ENCODE measurements around the gene POLN.

POLN gene

GRCh38 chr4:2262145-2262943, 20.4 kb upstream of the POLN start:
- peak; percentile 100 for DNase-seq

- no peak for DNase-seq
Observed at GRCh38 chr4:2261853-2262144, 19.9 kb upstream of the POLN start, which contains the start of gene MXD4. Gene MXD4 (minus strand): TSS chr4:2262109. CDS start chr4:2261980, 129 bp downstream.

DNA sequence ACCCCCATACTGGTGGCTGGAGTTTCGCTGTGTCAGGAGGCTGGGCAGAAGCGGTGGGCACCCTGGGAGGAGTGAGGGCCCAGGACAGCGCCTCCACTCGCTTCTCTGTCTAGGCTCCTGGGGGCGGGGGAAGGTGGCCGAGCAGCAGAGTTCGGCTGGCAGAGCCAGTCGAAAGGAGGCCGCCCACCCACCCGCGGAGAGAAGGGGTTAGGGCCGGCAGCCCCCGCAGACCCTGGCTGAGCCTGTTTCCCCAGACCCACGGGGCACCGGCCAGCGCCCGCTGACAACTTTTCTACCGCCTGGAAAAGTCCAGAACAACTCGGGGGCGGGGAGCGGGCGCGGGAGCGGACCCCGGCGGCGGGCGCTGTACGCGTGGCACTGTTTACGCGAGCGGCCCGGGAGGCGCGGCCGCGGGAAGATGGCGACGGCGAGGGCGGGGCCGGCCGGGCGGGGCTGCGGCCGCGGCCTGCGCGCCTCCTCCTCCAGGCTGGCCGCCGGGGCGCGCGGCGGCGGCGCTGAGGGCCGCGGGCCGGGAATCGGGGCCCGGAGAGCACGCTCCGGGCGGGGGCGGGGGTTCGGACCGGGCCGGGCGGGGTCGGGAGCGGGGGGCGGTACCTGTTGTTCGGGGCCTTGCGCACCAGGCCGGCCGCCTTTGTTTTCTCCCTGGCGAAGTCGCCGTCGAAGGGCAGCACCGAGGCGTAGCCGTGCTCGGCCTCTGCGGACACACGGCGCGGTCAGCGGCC, 19.4 kb upstream of the POLN start:
- peak; percentile 68 for DNase-seq

GRCh38 chr4:2260344-2261109, 18.6 kb upstream of the POLN start:
- peak; percentile 51 for DNase-seq

DNA sequence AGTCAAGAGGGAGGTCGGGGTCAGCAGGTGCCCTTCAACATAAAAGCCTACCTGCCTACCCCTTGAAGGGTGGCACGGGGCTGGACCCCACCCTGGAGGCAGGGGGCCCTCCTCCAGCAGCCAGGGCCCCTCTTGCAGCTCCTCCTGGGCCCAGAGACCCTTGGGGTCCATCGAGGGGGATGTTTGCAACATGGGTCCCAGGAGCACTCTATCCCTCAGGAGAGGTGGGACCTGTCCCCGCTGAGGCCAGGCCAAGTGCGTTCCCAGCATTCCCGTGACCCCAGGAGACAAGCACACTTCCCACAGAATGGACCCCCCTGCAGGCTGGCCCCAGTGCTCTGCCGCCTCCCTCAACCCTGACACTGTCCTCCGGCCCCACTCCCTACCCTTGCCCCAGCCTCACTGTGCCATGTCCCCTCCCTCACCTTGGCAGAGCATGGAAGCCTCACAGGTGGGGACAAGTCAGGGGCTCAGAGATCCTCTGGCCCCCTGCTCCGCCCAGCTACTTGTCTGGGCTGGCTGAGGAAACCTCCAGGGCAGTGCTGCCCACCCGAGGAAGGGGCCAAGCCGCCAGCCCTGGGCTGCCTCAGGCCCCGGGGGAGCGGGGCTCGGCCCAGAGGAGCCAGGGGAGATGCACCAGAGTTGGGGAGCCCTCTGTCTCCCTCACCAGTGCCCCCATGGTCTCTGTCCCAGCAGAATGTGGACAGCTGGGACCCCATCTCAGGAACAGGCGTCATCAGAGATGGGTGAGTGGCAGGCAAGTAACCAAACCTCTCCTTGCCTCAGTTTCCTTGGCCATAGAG, 17.8 kb upstream of the POLN start:
- DNase-seq: peak; percentile 27

DNA sequence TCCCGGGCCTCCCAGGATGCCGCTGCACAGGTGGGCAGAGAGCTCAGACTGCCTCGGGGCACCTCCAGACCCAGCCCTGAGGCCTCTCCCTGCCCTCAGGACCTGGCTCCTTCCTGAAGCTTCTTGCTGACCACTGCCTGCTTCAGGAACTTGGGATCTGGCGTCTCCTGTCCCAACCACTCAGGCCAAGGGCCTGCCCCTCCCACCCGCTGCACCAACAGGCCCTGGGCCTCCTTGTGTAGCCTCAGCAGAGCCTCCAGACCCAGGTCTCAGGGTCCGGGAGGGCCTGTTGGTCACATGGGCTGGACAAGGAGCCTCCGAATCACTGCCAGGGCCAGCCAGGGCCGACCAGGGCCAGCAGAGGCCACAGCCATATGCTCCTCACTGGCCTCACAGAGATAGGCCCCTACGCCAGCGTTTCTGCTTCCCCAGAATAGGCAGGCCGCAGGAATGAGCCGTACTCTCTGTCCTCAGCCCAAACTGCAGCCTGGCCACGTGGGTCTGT, 17.2 kb upstream of the POLN start:
- DNase-seq: peak; percentile 25

GRCh38 chr4:2258091-2259035, 16.4 kb upstream of the POLN start:
- peak; percentile 28 for DNase-seq

GRCh38 chr4:2257361-2258081, 15.6 kb upstream of the POLN start:
- DNase-seq: peak; percentile 28

DNA sequence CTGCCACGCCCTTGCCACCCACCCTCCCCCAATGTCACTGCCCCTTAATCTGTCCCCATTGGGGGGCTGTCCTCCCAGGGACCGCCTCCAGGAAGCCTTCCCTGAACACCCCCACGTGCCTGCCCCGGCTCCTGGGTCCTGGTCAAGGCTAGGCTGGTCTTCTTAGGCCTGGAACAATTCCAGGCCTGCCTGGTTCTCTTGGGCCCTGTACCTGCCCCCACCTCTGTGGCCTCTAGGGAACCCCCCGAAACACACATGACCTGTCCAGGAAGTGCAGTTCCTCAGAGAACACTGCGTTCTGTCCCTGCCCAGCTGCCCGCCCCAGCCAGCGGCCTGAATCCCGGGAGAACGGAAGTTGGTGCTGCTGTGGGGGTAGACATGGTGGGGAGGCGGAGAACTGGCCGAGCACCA, 14.9 kb upstream of the POLN start:
- DNase-seq: peak; percentile 30

- DNase-seq: peak; percentile 54
Observed at GRCh38 chr4:2256156-2256731, 14.3 kb upstream of the POLN start.

- DNase-seq: peak; percentile 59
Observed at GRCh38 chr4:2255501-2256155, 13.7 kb upstream of the POLN start.

GRCh38 chr4:2254665-2255500, 13.0 kb upstream of the POLN start:
- DNase-seq: no peak

DNA sequence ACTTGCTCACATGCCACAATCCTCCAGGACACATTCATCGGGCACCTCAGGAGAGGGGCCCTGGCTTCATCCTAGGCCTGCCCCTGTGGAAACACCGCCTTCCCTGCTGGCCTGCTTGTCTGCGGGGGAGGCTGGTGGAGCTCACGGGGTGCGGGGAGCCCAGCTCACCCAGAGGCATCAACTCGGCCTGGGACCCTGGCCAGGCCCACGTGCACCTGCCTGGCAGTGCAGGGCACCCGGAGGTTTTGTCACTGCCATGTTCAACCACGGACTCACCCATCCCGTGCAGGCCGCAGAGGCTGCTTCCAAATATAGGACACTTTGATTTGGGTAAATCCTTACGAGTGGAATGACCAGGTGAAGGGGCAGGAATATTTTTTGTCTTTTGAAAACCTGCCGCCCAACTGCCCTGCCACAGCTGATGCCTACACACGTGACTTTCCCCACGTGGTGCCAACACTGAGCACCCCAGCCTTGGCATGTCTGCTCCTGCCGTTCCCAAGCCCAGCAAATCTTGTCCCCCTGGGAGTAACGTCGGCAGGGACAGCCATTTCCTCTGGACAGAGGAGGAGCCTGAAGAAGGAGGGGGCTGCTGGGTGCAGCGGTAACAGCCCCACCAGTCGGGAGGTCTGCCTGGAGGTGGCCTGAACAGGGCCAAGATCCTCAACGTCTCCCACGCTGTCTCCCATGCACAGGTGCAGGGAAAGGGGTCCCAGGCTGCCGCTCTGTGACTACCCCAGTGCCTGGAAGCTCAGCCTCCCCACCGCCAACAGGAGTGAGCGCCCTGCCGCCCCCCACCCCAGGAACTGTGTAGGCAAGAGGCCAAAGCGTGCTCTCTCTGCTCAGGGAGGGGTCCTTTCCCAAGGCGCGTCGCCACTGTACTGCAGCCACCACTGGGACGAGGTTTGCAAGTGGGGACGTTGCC, 11.5 kb upstream of the POLN start:
- DNase-seq: no peak

DNA sequence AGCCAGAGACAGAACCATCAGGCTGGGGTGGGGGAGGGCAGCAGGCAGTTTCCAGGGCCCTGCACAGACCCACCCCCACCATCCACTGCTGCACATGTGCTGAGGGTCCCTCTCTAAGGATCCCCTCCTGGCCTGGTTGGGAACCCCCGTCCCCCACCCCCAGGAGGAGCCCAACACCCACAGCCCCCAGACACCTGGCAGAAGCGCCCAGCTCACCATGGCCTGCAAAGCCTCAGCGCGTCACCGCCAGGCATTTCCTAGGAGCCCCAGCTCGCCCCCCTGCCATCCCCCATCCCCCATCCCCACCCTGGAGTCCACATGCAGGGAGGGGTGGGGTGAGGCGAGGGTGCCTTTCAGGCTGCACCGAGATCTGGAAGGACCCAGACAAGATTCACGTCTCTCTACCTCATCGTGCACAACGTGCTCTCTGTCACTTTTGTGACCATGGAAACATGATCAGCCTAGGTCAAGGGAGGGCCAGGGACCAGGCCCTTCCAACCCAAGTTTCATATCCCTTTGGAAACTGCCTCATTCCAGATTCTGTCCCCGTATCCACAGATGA, 10.7 kb upstream of the POLN start:
- no peak for DNase-seq

- no peak for DNase-seq
Observed at GRCh38 chr4:2251795-2252529, 10.0 kb upstream of the POLN start.

DNA sequence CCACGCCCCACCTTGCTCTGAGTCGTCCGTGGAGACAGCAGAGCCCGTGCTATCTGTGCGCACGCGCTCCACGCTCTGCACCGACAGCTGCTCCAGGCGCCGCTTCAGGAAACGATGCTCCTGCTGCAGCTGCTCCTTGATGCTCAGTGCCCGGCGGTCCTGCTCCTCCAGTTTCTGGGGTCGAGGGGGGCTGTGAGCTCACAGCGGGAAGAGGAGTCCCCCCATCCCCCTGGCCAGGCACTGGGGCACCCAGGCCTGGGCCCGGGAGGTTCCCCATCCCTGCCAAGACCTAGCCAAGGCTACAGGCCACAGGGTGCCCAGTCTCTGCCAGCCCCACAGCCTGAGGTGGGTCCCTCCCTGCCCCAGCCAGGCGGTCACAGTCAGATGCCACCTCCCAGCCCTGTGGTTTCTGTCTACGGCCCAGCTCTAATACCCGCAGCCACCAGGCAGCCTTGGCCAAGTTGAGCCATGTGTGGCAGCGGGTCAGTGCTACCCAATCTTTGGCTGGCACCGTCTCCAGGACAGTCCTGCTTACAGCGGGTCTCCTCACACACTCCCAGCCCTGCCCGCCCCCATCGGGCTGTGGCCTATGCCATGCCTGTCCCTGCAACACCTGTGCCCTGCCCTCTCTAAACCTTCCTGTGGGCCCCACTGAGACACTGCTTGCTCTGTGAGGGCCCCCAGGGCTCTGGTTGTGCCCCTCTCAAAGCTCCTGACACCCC, 9.3 kb upstream of the POLN start:
- peak; percentile 20 for DNase-seq

Measured in left hindlimb (tissue), 1 donor.